Measurements from ENCODE around the gene HEPHL1.
A peak's percentile ranks its signal among the peaks of the same experiment; 100 is the strongest.
"Not testable (repeated sequence)": the region's sequence is repeated elsewhere in the genome, so short reads cannot be mapped to it uniquely, and the experiment has no call there.

Gene HEPHL1

DNA sequence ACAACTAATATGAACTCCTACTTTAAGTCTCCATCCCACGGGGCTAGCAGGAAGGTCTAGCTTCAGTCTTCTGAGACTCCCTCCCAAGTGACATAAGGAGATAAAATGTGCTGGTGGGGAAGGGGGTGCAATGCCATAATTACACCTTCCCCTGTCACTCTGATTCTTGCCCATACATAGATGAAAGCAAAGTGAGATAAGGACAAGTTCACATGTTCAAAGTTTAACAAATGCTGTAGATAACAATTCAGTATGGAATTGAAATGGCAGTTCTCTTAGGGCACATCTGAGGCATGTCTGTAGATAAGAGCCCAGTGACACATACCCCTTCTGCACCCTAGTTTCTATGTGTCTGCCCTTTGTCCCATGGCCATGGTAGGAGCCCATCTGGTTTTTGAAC is 69.2 kb downstream of the HEPHL1 start:
- no peak for DNase-seq (ENCODE audit: low spot score)

DNA sequence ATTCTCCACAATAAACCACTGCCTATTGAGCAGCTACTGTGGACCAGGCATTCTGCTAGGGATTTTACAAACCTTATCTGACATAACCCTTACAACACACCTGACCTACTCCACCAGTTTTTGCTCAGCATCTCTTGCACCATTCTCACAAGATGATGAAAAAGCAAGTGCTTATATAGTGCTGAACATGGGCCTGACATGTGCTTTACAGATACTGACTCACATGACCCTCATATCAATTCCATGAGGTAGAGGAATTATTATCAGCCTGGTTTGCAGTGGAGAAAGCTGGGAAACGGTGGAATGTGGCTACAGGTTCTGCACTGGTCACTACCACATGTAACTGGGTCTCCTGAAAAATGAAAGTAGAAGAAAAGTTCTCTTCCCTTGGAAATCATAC is 69.9 kb downstream of the HEPHL1 start:
- DNase-seq (ENCODE audit: low spot score) = no peak

GRCh38 chr11:94100253-94100652 is 79.1 kb downstream of the HEPHL1 start:
- DNase-seq (ENCODE audit: low spot score) = no peak

- DNase-seq (ENCODE audit: low spot score) = no peak
Measured at GRCh38 chr11:94103471-94103870, 82.3 kb downstream of the HEPHL1 start.

- DNase-seq (ENCODE audit: low spot score) = no peak
Measured at GRCh38 chr11:94104734-94105133, 83.6 kb downstream of the HEPHL1 start.

DNA sequence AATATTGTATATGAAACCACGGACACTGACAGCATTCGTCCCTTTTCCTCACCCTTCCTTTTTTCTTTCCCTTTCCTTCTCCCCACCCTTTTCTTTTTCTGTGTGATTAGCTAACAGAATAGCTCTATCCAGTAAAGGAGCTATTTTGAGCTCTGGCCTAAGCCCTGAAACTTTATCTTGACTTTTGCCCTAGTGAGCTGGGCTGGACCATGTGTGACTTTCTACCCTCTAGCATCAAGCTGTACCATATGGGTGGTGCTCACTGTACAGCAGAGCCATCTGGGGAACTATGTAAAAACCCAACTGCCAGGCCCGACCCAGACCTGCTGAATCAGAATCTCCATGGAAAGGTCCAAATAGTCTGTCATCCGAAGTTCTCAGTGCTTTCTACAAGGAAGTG is 85.6 kb downstream of the HEPHL1 start:
- no peak for DNase-seq (ENCODE audit: low spot score)

DNA sequence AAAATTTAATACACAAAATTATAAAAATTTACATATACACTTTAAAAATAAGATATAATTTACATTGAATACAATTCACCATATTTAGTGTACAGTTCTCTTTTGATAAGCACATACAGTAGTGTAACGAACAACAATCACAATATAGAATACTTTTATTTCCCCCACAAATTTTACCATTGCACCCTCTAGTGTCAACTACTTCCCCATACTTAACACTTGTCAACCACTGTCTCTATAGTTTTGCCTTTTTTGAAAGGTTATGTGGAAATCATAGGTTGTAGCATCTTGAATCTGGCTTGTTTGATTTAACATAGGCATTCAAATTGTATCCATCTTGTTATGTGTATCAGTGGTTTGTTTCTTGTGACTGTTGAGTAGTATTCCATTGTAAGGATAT is 86.2 kb downstream of the HEPHL1 start:
- no peak for DNase-seq (ENCODE audit: low spot score)

DNA sequence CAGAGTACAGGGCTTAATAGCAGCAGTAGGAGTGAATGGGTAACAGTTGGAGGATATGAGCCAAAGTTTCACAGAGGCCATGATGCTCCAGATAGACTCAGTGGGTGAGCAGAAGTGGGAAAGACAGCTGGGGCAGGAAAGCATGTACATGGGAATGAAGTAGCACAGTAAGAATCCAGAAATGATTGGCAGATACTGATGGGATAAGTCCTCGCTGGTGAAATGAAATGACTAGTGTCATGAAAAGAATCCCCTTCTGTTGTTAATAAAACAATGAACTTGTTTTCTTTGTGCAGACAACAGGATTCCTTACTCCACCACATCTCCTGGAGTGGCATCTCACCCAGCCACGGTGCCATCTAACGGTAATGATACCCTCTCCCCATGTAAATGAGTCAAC is 90.1 kb downstream of the HEPHL1 start:
- no peak for DNase-seq (ENCODE audit: low spot score)

DNA sequence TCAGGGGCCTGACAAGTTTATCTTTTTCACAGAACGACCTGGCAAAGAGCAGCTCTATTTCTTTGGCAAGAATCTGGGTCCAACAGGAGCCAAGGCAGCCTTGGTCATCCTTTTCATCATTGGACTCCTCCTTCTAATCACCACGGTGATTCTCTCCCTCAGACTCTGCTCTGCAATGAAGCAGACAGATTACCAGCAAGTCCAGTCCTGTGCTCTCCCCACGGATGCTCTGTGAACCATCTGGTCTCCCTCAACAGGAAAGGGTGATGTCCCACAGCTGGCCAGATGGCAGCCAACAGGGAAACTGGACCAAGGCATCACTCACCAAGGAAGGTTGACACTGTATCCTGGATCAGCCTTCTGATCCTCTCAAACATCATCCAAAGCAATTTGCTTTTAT is 90.5 kb downstream of the HEPHL1 start:
- DNase-seq (ENCODE audit: low spot score) = no peak

- no peak for DNase-seq (ENCODE audit: low spot score)
Measured at GRCh38 chr11:94112206-94112953, 91.2 kb downstream of the HEPHL1 start.

- DNase-seq (ENCODE audit: low spot score) = no peak
Measured at GRCh38 chr11:94117197-94117574, 96.0 kb downstream of the HEPHL1 start.

DNA sequence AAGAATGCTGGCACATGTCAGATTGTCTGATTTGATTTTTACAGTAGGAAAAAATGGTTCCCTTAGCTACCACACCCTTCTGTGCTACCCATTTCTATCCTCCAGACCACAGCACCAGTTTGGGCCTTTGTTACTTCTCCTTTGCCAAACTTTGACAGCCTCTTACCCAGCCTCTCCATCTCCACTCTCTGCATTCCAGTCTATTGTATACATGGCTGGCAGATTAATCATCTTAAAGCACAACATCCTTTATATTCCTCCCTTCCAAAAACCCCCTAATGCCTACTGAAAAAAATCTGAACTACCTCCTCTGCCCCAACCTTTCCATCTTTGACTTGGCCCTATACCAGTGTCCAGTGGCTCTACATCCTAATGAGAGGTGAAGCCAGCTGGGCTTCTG is 96.7 kb downstream of the HEPHL1 start:
- DNase-seq (ENCODE audit: low spot score) = no peak

- not testable (repeated sequence) for DNase-seq (ENCODE audit: low spot score)
Measured at GRCh38 chr11:94119676-94120075, 98.5 kb downstream of the HEPHL1 start.

- not testable (repeated sequence) for DNase-seq (ENCODE audit: low spot score)
Measured at GRCh38 chr11:94120516-94120915, 99.4 kb downstream of the HEPHL1 start.

DNA sequence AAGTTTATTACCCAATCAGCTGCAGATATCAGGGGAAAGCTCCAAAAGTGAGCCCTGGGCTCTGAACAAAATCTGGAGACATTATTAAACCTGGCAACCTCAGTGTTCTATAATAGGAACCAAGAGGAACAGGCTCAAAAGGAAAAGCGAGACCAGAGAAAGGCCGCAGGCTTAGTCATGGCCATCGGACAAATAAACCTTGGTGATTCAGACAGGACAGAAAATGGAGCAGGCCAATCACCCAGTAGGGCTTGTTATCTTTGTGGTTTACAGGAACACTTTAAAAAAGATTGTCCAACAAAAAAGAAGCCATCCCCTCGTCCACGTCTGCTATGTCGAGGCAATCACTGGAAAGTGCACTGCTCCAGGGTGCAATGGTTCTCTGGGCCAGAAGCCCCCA is 99.8 kb downstream of the HEPHL1 start:
- no peak for DNase-seq (ENCODE audit: low spot score)

DNA sequence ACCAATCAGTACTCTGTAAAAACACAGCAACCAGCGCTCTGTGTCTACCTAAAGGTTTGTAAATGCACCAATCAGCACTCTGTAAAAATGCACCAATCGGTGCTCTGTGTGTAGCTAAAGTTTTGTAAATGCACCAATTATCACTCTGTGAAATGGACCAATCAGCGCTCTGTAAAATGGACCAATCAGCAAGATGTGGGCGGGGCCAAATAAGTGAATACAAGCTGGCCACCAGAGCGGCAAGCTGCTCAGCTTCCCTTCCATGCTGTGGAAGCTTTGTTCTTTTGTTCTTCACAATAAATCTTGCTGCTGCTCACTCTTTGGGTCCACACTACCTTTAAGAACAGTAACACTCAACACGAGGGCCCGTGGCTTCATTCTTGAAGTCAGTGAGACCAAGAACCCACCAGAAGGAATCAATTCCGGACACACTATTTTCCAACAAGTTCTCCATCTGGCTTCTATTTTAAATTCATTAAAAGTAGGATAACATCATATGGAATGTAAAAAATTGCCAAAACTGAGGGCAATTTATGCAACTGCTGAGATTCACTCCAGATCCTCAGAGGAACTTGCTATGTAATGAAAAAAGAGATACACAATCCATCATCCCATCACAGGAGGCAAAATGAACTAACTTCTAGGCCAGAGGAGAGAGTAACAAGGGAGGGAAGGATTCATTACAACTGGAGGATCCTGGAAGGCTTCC is 104.4 kb downstream of the HEPHL1 start:
- DNase-seq (ENCODE audit: low spot score) = no peak

GRCh38 chr11:94127638-94128037 is 106.5 kb downstream of the HEPHL1 start:
- no peak for DNase-seq (ENCODE audit: low spot score)

- no peak for DNase-seq (ENCODE audit: low spot score)
Measured at GRCh38 chr11:94128291-94128745, 107.2 kb downstream of the HEPHL1 start.

- peak; percentile 80 for DNase-seq (ENCODE audit: low spot score)
Measured at GRCh38 chr11:94128746-94129511, 107.8 kb downstream of the HEPHL1 start, which contains the start of gene PANX1. Gene PANX1, plus strand, starts transcription at chr11:94128841. Its CDS starts 472 bp downstream, at chr11:94129313.

- no peak for DNase-seq (ENCODE audit: low spot score)
Measured at GRCh38 chr11:94129512-94130297, 108.6 kb downstream of the HEPHL1 start.

DNA sequence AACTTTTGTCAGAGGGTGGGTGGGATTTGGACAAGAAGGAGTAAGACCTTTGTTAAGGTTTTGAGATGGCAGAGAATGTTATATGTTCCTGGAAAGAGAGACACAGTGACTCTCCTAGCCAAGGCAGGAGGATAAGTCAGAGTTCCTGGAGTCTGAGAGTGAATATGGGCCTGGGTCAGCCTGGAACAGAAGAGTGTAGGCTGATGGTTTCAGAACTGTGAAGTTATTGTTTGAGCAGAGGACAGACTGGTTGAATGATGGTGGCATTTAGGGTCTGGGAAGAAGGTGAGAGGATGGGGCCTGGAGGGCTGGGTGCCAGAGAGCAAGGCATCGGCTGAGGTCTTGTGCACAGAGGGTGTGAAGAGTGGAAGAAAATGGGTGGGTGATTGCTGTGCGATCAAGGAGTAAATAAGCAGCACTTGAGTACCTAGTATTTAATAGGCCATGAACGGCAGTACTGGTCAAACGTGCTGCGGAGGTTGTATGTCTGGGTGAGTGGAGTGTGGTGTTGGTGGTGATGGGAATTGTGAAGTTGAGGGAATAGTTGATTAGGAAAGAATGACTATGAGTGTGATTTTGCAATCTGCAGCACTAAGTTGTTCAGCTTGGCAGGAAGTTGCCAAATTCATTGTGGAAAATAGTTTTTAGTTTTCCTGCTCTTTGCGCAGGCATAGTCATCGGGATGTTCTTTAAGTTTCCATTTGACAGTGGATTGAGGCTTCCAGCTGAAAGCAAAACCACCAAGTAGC is 109.3 kb downstream of the HEPHL1 start:
- no peak for DNase-seq (ENCODE audit: low spot score)
